ENCODE data around the gene CENPQ.

DNA sequence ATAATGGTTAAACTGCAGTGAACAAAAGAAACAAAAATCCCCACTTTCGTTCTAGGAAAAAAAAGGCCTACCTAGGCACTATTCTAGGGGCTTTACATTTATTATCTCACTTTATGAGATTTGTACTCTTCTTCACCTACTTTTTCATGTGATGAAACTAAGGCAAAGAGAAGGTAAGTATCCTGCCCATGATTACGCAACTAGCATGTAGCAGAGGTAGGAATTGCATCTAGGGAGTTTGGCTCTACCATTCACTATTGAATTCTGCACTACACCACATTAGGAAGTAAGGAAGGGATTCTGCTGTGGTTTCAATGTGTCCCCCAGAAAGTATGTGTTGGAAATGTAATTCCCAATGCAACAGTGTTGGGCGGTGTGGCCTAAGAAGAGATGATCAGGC, 75.9 kb downstream of the CENPQ start:
- TF ChIP-seq, protein P1, sequence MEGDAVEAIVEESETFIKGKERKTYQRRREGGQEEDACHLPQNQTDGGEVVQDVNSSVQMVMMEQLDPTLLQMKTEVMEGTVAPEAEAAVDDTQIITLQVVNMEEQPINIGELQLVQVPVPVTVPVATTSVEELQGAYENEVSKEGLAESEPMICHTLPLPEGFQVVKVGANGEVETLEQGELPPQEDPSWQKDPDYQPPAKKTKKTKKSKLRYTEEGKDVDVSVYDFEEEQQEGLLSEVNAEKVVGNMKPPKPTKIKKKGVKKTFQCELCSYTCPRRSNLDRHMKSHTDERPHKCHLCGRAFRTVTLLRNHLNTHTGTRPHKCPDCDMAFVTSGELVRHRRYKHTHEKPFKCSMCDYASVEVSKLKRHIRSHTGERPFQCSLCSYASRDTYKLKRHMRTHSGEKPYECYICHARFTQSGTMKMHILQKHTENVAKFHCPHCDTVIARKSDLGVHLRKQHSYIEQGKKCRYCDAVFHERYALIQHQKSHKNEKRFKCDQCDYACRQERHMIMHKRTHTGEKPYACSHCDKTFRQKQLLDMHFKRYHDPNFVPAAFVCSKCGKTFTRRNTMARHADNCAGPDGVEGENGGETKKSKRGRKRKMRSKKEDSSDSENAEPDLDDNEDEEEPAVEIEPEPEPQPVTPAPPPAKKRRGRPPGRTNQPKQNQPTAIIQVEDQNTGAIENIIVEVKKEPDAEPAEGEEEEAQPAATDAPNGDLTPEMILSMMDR (conservative IDR thresholded peaks at IDR 0.05; ENCODE audit: low read depth, low read length): no peak
- no peak for TF ChIP-seq EZH2 (IDR thresholded peaks at IDR 0.05; ENCODE audit: borderline replicate concordance, low read depth, low read length, poor library complexity, severe bottlenecking)

All from A673 (cell line).